T follicular helper cell (primary cell): ENCODE results near the gene PPP4C.

ENCODE experiments used
- DNase-seq: peaks from one replicate; pipeline ENCODE4 v3.0.0-alpha.2; 2020; ENCODE audit warnings: low read depth

The PPP4C gene

DNA sequence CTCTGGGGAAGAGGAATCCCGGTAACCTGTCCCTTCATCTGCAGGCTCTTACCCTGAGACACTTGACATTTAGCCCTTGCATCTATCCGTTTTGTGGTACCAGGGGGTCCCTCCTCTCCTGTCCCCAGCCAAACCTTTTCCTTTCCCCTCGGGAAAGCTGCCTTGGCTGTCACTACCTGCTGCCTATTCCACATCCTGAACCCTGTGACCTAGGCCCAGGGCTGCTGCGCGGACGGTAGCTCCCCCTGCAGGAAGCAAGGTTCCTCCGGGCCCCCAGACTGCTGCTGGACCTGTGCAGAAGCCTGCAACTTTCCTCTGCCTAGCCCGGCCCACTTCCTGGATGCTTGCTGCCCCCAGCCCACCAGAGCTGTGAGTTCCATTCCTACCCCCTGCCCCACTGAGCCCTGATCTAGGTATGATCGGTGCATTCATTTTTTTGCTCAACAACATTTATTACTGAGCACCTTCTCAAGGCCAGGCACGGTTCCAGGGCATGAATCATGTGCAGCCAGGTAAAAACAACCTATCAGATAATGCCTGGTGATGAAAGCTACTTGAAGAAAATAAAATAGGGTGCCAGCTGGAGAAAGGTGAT lies 20.7 kb upstream of the PPP4C start:
- peak; percentile 30 for DNase-seq

- DNase-seq, result no peak
These were observed 15.4 kb upstream of the PPP4C start for GRCh38 chr16:30060346-30060745.

GRCh38 chr16:30060836-30061554 lies 14.8 kb upstream of the PPP4C start:
- DNase-seq, result no peak

- DNase-seq, result no peak
These were observed 12.4 kb upstream of the PPP4C start for GRCh38 chr16:30063278-30063892.

DNA sequence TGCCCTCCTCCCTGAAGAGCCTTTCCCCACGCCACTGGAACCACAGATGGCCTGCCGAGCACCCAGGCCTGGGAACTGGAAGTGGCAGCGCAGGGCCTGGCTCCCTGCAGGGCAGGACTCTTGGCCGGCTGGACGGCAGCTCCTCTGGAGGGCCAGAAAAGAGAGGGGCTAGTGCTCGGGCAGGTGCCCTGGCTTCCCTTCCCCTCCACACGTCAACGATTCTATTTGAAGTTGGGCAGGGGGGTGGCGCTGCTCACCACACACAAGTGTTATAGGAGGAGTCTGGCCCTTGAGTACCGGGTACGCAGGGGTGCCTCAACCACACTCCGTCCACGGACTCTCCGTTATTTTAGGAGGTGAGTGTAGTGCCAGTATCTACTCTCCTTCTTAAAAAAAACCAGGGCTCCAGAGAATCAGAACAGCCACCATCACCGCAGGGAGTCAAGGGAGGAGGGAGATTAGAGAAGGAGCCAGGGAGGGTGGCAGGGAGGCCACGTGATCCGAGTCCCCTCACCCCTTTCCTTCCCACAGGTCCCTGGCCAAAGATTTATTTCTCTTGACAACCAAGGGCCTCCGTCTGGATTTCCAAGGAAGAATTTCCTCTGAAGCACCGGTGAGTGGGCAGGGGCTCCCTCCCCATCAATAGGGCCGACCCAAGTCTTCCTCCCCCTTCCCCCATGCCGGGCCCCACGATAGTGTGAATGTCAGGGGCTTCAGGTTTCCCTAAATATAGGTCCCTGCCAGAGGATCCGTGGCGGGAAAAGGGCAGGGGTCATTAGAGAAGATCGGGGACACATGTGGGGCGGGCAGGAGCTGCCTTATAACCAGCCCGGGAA lies 11.7 kb upstream of the PPP4C start:
- peak; percentile 47 for DNase-seq

- DNase-seq, result no peak
These were observed 11.1 kb upstream of the PPP4C start for GRCh38 chr16:30064729-30065101.

- DNase-seq, result peak; percentile 92
These were observed 10.5 kb upstream of the PPP4C start, which contains the start of gene ALDOA for GRCh38 chr16:30065102-30065942. TSS of gene ALDOA (plus strand) at chr16:30065760. CDS start at chr16:30066898, 1,138 bp downstream.

DNA sequence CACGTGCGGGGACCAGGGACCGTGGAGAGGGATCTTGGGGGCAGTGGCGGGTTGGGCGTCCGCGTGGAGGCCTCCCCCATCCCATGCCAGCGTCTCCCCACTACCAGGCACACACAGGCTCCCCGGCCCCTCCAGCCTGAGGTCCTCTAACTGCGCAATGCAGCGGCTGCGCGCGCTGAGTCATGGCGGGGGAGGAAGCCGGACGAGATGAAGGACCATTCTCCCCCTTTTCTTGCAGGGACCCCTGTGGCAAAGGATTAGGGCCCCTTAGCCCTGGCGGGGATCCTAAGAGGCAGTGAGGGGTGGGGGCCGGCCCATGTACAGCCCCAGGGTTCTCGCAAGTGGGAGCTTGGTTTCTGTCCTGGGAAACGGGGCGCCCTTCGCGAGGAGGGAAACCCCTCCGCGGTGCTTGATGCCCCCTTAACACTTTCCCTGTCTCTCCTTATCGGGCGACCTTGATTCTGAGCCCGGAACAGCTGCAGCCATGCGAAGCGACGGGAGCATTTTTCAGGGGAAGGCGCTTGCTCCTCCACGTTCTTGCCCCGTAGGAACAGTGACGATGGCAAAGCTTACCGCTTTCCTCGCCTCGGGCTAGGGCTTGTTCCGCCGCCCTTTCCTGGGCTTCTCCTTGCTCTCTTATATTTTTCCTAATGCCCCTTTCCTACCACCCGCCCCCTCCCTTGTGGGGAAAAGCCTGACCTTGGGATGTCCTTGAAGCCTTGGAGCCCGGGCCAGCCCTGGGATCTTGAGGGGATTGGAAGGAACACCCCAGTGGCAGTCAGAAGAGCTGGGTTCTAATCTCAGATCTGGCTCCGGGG lies 9.6 kb upstream of the PPP4C start:
- no peak for DNase-seq

DNA sequence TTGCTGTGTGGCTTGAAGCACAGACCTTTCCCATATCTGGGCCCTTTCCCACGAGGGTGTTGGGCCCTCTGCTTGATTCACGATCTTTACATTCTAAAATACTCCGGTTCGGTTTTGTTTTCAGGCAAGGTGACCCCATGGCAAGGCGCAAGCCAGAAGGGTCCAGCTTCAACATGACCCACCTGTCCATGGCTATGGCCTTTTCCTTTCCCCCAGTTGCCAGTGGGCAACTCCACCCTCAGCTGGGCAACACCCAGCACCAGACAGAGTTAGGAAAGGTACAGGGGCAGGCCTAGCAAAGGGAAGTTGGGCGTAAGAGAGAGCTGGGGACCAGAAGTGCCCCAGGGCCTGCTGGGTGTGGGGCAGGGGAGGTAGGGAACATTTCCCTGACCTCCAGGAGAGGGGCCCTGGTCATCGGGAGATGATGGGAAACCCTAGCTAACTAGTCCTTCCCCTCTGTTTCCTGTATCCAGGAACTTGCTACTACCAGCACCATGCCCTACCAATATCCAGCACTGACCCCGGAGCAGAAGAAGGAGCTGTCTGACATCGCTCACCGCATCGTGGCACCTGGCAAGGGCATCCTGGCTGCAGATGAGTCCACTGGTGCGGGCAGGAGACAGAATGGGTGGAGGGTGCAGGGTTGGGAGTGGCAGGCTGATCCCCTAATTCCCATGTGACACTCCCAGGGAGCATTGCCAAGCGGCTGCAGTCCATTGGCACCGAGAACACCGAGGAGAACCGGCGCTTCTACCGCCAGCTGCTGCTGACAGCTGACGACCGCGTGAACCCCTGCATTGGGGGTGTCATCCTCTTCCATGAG lies 8.8 kb upstream of the PPP4C start:
- DNase-seq, result no peak

DNA sequence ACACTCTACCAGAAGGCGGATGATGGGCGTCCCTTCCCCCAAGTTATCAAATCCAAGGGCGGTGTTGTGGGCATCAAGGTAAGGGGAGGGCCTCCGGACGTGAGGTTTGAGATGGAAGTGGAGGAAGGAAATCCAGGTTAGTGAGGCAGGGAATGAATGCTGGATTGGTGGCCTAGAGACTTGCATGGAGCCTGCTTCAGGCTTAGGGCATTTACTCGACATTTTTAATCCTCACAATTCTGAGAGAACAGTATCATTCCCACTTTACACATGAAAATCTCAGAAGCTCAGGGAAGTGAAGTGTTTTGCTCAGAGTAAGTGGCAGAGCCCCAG lies 8.2 kb upstream of the PPP4C start:
- DNase-seq, result no peak

- DNase-seq, result no peak
These were observed 7.5 kb upstream of the PPP4C start for GRCh38 chr16:30068333-30068732.

- DNase-seq, result peak; percentile 55
These were observed 6.8 kb upstream of the PPP4C start for GRCh38 chr16:30068750-30069610.

DNA sequence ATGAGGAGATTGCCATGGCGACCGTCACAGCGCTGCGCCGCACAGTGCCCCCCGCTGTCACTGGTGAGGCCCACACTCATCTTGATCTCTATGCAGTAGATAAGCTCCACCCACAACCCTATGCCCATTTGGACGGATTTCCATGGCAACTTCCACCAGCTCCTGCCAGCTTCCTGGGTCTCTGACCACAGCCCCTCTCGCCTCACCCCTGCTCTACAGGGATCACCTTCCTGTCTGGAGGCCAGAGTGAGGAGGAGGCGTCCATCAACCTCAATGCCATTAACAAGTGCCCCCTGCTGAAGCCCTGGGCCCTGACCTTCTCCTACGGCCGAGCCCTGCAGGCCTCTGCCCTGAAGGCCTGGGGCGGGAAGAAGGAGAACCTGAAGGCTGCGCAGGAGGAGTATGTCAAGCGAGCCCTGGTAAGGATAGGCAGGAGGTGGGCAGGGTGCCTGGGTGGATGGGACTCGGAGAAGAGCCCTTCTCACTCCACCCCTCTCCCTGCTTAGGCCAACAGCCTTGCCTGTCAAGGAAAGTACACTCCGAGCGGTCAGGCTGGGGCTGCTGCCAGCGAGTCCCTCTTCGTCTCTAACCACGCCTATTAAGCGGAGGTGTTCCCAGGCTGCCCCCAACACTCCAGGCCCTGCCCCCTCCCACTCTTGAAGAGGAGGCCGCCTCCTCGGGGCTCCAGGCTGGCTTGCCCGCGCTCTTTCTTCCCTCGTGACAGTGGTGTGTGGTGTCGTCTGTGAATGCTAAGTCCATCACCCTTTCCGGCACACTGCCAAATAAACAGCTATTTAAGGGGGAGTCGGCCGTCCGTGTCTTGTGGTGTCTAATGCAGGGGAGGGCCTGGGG lies 6.0 kb upstream of the PPP4C start:
- DNase-seq, result no peak

GRCh38 chr16:30070490-30070889 lies 5.3 kb upstream of the PPP4C start:
- no peak for DNase-seq

- no peak for DNase-seq
These were observed 540 bp downstream of the PPP4C start for GRCh38 chr16:30076276-30076791.

DNA sequence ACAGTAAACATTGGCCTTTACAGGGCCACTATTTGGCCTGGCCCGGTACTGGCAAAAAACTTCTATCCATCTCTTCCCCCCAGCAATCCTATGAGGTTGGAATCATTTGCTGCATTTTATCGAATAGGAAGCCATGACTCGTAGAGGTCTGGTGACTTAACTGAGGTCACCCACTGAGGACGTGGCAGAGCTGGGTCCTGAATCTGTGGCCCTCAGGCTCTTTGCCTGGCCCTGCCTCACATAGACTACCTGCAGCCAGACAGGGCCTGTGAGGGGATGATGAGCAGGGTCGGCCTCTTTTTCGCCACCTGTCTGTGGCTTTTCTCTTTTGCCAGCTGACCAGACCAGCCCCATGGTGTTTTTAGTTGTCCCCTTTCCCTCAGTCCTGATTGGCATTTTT lies 1.9 kb downstream of the PPP4C start:
- DNase-seq, result no peak

GRCh38 chr16:30078744-30079143 lies 3.0 kb downstream of the PPP4C start:
- no peak for DNase-seq

GRCh38 chr16:30079480-30079879 lies 3.7 kb downstream of the PPP4C start:
- DNase-seq, result no peak
